PC-3 (cell line): ENCODE measurements around the gene TMCC3.

Experiments used
- EZH2 ChIP-seq: fragments of 300-600 bp; sonication (generic); IDR thresholded peaks from one replicate; pipeline ENCODE4 v1.6.1; 2017; ENCODE audit warnings: antibody characterized with exemption, mild to moderate bottlenecking, low read length; ENCODE audit not compliant: unreplicated experiment
- EZH2phosphoT487 ChIP-seq: fragments of 300-600 bp; sonication (generic); IDR thresholded peaks from 2 replicates; pipeline ENCODE4 v1.6.1; 2018; ENCODE audit warnings: mild to moderate bottlenecking, antibody characterized with exemption, low read length, borderline replicate concordance
- TF ChIP-seq, protein P1 (sequence below): fragments of 300-600 bp; sonication (generic); conservative IDR thresholded peaks from 2 replicates; pipeline ENCODE4 v1.5.1; 2017; ENCODE audit warnings: antibody characterized with exemption, low read depth, mild to moderate bottlenecking, low read length

- TF ChIP-seq, protein P1, sequence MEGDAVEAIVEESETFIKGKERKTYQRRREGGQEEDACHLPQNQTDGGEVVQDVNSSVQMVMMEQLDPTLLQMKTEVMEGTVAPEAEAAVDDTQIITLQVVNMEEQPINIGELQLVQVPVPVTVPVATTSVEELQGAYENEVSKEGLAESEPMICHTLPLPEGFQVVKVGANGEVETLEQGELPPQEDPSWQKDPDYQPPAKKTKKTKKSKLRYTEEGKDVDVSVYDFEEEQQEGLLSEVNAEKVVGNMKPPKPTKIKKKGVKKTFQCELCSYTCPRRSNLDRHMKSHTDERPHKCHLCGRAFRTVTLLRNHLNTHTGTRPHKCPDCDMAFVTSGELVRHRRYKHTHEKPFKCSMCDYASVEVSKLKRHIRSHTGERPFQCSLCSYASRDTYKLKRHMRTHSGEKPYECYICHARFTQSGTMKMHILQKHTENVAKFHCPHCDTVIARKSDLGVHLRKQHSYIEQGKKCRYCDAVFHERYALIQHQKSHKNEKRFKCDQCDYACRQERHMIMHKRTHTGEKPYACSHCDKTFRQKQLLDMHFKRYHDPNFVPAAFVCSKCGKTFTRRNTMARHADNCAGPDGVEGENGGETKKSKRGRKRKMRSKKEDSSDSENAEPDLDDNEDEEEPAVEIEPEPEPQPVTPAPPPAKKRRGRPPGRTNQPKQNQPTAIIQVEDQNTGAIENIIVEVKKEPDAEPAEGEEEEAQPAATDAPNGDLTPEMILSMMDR, result no peak
- TF ChIP-seq EZH2 (no peak), EZH2phosphoT487 (no peak)
Observed at GRCh38 chr12:94673496-94673895, 23.1 kb upstream of the TMCC3 start.
